Brain pericyte (primary cell): ENCODE measurements around the gene COL27A1.
"Not testable (repeated sequence)": the region's sequence is repeated elsewhere in the genome, so short reads cannot be mapped to it uniquely, and the experiment has no call there.

Experiments used
- DNase-seq: peaks from one replicate; pipeline ENCODE4 v3.0.0-alpha.2; 2012; ENCODE audit warnings: low read depth, low spot score

COL27A1 gene

DNA sequence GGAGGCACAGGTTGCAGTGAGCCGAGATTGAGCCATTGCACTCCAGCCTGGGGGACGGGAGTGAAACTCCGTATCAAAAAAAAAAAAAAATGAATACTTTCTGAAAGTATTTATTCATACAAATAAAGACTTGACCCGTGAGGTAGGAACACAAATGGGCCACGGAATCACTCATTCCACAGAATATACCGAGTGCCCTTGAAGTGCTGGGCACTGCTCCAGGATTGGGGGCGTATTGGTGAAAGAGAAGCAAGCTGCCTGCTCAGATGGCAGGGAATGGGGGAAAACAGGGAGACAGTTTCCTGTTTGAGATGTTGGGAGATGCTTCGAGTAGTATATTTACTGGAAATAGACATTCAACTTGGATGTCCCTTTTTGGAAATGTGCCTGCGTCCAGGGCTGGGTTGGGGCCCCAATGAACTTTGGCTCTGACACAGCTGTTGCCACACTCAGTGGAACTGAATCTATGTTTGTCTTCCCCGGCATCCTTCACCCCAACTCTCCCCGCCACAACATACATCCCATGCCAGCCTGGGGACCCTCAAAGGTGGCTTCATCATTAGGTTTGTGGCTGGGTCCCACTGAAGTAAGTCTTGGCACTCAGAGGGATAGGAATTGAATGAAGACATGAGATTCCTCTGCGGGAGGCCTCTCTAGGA lies 167.0 kb downstream of the COL27A1 start:
- not testable (repeated sequence) for DNase-seq

DNA sequence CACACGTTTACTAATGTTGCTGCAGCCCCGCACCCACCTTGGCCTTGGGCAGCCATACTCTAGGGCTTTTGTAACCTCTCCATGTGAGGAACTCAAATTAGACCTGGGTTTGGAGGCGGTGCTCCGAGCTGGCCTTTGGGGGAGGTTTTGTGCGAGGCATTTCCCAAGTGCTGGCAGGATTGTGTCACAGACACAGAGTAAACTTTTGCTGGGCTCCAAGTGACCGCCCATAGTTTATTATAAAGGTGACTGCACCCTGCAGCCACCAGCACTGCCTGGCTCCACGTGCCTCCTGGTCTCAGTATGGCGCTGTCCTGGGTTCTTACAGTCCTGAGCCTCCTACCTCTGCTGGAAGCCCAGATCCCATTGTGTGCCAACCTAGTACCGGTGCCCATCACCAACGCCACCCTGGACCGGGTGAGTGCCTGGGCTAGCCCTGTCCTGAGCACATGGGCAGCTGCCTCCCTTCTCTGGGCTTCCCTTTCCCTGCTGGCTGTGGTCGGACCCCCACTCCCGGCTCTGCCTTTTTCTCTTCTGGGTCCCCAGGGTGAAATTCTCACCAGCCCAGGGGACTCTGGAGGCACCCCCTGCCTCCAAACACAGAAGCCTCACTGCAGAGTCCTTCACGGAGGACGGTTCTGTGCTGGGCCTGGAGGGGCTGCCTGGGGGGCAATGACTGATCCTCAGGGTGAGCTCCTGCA lies 167.6 kb downstream of the COL27A1 start, which contains the start of gene ORM1:
ORM1 (plus strand) TSS at position 268 of the 701 bp plus-strand sequence; CDS start at position 304, 36 bp downstream.
- DNase-seq, result not testable (repeated sequence)

DNA sequence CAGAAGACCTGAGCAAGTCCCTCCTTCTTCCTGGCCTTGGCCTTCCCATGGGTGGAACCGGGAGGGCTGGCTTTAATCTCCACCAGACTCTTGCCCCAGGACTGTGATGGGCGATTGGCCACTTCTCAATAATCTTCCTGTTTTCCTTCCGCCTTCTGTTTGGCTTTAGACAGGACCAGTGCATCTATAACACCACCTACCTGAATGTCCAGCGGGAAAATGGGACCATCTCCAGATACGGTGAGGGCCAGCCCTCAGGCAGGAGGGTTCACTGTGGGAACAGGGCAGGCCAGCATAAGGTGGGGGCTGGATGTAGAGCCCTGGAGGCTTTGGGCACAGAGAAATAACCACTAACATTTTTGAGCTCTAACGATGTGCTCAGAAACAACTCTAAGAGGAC lies 168.5 kb downstream of the COL27A1 start:
- not testable (repeated sequence) for DNase-seq

GRCh38 chr9:114324492-114324891 lies 169.2 kb downstream of the COL27A1 start:
- no peak for DNase-seq

DNA sequence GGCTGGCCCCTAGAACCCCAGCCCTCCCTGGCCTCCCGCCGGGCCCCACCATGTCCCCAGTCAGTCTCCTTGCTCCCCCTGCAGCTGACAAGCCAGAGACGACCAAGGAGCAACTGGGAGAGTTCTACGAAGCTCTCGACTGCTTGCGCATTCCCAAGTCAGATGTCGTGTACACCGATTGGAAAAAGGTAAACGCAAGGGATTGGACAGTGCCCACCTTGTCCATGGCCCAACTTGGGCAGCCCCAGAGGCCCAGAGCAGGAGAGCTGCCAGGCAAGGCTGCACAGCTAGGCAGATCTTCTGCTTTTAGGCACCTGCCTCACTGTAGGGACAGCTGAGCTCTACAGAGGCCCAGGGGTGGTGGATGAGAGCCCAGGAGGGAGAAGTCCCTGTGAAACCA lies 169.6 kb downstream of the COL27A1 start:
- DNase-seq, result not testable (repeated sequence)

DNA sequence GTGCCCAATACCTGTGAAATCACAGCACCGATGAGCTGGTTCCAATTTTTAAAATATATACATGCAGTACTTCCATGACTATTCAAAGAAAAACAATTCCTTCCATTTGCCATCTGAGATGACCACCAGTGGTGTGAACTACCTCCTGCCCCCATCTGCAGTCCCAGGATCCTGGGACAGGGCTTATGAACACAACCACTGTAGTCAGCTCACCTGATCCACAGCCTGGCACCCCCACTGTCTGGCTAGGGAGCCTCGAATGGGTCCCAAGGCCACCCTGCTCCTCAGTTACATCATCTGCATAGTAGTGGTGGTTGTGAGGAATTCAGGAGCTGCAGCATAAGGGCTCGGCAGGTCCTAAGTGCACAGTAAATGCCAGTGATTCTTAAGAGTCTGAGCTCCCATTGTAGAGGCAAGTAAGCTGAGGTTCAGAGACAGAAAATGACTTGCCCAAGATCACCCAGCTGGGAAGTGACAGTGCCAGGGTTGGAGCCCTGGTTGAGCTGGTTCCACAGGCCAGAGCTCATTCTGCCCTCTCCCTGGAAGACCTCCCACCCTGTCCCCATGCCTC lies 170.4 kb downstream of the COL27A1 start:
- not testable (repeated sequence) for DNase-seq

GRCh38 chr9:114327749-114328148 lies 172.4 kb downstream of the COL27A1 start:
- no peak for DNase-seq

- not testable (repeated sequence) for DNase-seq
Observed at GRCh38 chr9:114328357-114328820, 173.1 kb downstream of the COL27A1 start.

DNA sequence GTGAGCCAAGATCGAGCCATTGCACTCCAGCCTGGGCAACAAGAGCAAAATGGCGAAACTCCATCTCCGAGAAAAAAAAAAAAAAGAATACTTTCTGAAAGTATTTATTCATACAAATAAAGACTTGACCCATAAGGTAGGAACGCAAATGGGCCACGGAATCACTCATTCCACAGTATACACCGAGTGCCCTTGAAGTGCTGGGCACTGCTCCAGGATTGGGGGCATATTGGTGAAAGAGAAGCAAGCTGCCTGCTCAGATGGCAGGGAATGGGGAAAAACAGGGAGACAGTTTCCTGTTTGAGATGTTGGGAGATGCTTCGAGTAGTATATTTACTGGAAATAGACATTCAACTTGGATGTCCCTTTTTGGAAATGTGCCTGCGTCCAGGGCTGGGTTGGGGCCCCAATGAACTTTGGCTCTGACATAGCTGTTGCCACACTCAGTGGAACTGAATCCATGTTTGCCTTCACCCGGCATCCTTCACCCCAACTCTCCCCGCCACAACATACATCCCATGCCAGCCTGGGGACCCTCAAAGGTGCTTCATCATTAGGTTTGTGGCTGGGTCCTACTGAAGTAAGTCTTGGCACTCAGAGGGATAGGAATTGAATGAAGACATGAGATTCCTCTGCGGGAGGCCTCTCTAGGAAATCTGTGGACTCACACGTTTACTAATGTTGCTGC lies 173.7 kb downstream of the COL27A1 start:
- not testable (repeated sequence) for DNase-seq

DNA sequence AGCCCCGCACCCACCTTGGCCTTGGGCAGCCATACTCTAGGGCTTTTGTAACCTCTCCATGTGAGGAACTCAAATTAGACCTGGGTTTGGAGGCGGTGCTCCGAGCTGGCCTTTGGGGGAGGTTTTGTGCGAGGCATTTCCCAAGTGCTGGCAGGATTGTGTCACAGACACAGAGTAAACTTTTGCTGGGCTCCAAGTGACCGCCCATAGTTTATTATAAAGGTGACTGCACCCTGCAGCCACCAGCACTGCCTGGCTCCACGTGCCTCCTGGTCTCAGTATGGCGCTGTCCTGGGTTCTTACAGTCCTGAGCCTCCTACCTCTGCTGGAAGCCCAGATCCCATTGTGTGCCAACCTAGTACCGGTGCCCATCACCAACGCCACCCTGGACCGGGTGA lies 174.3 kb downstream of the COL27A1 start, which contains the start of gene ORM2:
ORM2 (plus strand) TSS at position 245 of the 398 bp plus-strand sequence; CDS start at position 281, 36 bp downstream.
- DNase-seq, result not testable (repeated sequence)

GRCh38 chr9:114330636-114331035 lies 175.3 kb downstream of the COL27A1 start:
- DNase-seq, result no peak

DNA sequence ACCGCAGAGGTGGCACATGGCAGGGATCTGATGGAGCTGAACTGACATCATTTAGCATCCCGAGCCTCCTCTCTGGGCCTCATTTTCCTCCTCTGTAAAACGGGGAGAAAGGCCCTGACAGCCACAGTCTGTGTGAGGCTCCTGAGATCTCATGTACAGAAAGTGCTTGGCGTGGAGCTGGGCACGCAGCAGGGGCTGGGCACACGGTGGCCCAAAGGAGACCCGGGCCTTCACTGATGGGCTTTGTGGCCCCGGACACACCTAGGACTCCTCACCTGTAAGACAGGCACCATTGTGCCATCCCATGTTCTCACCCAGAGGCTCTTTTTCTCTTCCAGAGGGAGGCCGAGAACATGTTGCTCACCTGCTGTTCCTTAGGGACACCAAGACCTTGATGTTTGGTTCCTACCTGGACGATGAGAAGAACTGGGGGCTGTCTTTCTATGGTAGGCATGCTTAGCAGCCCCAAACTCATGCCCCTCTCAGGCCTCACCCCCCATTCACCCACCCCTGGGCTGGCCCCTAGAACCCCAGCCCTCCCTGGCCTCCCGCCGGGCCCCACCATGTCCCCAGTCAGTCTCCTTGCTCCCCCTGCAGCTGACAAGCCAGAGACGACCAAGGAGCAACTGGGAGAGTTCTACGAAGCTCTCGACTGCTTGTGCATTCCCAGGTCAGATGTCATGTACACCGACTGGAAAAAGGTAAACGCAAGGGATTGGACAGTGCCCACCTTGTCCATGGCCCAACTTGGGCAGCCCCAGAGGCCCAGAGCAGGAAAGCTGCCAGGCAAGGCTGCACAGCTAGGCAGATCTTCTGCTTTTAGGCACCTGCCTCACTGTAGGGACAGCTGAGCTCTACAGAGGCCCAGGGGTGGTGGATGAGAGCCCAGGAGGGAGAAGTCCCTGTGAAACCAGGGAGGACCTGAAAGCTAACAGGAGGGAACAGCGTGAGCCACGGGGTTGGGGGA lies 176.2 kb downstream of the COL27A1 start:
- not testable (repeated sequence) for DNase-seq

DNA sequence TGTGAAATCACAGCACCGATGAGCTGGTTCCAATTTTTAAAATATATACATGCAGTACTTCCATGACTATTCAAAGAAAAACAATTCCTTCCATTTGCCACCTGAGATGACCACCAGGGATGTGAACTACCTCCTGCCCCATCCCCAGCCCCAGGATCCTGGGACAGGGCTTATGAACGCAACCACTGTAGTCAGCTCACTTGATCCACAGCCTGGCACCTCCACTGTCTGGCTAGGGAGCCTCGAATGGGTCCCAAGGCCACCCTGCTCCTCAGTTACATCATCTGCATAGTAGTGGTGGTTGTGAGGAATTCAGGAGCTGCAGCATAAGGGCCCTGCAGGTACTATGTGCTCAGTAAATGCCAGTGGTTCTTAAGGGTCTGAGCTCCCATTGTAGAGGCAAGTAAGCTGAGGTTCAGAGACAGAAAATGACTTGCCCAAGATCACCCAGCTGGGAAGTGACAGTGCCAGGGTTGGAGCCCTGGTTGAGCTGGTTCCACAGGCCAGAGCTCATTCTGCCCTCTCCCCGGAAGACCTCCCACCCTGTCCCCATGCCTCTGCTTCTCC lies 177.2 kb downstream of the COL27A1 start:
- DNase-seq, result not testable (repeated sequence)

- DNase-seq, result not testable (repeated sequence)
Observed at GRCh38 chr9:114333718-114334117, 178.4 kb downstream of the COL27A1 start.

GRCh38 chr9:114334490-114334889 lies 179.2 kb downstream of the COL27A1 start:
- DNase-seq, result no peak

DNA sequence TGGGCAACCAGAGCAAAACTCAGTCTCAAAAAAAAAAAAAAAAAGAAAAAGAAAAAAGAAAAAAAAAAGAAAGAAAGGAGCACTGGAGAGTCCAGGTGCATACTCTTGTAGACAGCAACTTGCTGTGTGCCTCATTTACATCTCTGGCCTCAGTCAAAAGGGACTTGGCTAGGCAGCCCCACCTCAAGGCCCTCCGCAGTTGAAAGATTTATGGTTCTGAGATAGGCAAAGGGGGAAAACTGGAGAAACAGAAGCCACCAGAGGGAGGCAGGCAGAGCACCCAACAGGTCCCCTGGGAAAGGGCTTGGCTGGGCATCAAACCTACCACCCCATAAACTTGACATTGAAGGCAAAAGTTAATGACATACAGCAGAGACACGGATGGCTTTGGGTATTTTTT lies 180.4 kb downstream of the COL27A1 start:
- no peak for DNase-seq

- DNase-seq, result no peak
Observed at GRCh38 chr9:114336157-114336556, 180.8 kb downstream of the COL27A1 start.

GRCh38 chr9:114336699-114337395 lies 181.5 kb downstream of the COL27A1 start:
- DNase-seq, result no peak

- no peak for DNase-seq
Observed at GRCh38 chr9:114338187-114338586, 182.8 kb downstream of the COL27A1 start.
